NCI-H524 (cell line): ENCODE data around the gene LRP10.

Experiments
- DNase-seq, 2 experiments: peaks; one replicate each; lab custom pipeline; 2025; lab: John Stamatoyannopoulos, UW

Gene LRP10

GRCh38 chr14:22919601-22919921, 48.0 kb downstream of the LRP10 start:
- no peak for DNase-seq

- DNase-seq: no peak
These were observed 49.2 kb downstream of the LRP10 start for GRCh38 chr14:22920697-22921096.

- no peak for DNase-seq
These were observed 50.8 kb downstream of the LRP10 start for GRCh38 chr14:22922294-22922693.

- no peak for DNase-seq
These were observed 52.2 kb downstream of the LRP10 start for GRCh38 chr14:22923746-22924145.

- no peak for DNase-seq
These were observed 54.0 kb downstream of the LRP10 start for GRCh38 chr14:22925513-22925912.

- DNase-seq: no peak
These were observed 54.8 kb downstream of the LRP10 start for GRCh38 chr14:22926316-22926715.

- peak in 1 of 2 experiments; percentile 32 for DNase-seq
These were observed 56.9 kb downstream of the LRP10 start for GRCh38 chr14:22928237-22929103.

GRCh38 chr14:22929104-22929960, 57.8 kb downstream of the LRP10 start, which contains the start of gene PRMT5:
PRMT5 (minus strand) TSS chr14:22929376; CDS start chr14:22929361, 15 bp downstream.
- DNase-seq: peak; percentile 100

GRCh38 chr14:22929961-22930364, 58.4 kb downstream of the LRP10 start:
- DNase-seq: no peak
